Mucosa of descending colon (tissue), 3 donors: ENCODE measurements around the gene PAPPA2. TPM values are rescaled to one million over a fixed set of nuclear protein-coding genes. Genes with fewer than 3 reads are reported as not detected.

ENCODE experiments used
- ATAC-seq: fragments of 200-7000 bp; cut with Tn5 transposase; one replicate; pipeline ENCODE4 v1.9.1; 2020; ENCODE audit warnings: mild to moderate bottlenecking, moderate library complexity
- DNase-seq, 3 donors: peaks; one replicate each; pipeline ENCODE4 v3.0.0-alpha.2; 2020
- H3K36me3 ChIP-seq: fragments of 200-600 bp; one replicate; pipeline ENCODE4 v1.8.0; 2021; ENCODE audit warnings: low read depth, mild to moderate bottlenecking
- H3K4me1 ChIP-seq: fragments of 200-600 bp; one replicate; pipeline ENCODE4 v1.8.0; 2021; ENCODE audit warnings: low read depth, mild to moderate bottlenecking
- H3K4me3 ChIP-seq: fragments of 200-600 bp; one replicate; pipeline ENCODE4 v1.8.0; 2021; ENCODE audit warnings: mild to moderate bottlenecking
- H3K9me3 ChIP-seq: fragments of 200-600 bp; one replicate; pipeline ENCODE4 v1.8.0; 2021; ENCODE audit warnings: mild to moderate bottlenecking
- intact Hi-C, 2 donors: fragments of 100-400 bp; cut with DNase I in 1 of 2; cut with micrococcal nuclease in 1 of 2; formaldehyde crosslinking; loops; one replicate each; pipeline versions ENCODE4 v1.11.0 to v1.11.1; 2022; cut with DNase I, micrococcal nuclease
- total RNA-seq, 3 donors: library from RNA; stranded (reverse); fragmentation: NEBNext Ultra II Directional in 2 of 3; extraction: Animal tissue kit (Norgen Biotek cat#: 25700) in 2 of 3; gene quantifications; one replicate each; pipeline versions ENCODE4 v1.2.1 to v1.2.4, GENCODE V29; 2021 to 2023
- TF ChIP-seq, protein P1 (sequence below): fragments of 200-600 bp; IDR thresholded peaks from one replicate; pipeline ENCODE4 v1.8.0; 2022; ENCODE audit warnings: antibody characterized with exemption, mild to moderate bottlenecking
- donor health status: DM: no; HTN: no; CAD: no; lungs with moderate emphysema.
- donor health status: DM: no; HTN: no; CAD: no.
- donor health status: DM: no; HTN: yes; CAD: no.

The PAPPA2 gene
- total RNA-seq, 3 donors from 2014 or later, result 1.0 to 5.1 (median 1.1) TPM

- Histone ChIP-seq H3K36me3 (no peaks in the 10 kb centered on the region), H3K4me3 (no peak overlapping the region), H3K9me3 (no peaks in the 10 kb centered on the region), H3K4me1 (no peaks in the 10 kb centered on the region)
- ATAC-seq (no peak), DNase-seq (no peak)
- intact Hi-C loops, result no loop called here
- TF ChIP-seq, protein P1, sequence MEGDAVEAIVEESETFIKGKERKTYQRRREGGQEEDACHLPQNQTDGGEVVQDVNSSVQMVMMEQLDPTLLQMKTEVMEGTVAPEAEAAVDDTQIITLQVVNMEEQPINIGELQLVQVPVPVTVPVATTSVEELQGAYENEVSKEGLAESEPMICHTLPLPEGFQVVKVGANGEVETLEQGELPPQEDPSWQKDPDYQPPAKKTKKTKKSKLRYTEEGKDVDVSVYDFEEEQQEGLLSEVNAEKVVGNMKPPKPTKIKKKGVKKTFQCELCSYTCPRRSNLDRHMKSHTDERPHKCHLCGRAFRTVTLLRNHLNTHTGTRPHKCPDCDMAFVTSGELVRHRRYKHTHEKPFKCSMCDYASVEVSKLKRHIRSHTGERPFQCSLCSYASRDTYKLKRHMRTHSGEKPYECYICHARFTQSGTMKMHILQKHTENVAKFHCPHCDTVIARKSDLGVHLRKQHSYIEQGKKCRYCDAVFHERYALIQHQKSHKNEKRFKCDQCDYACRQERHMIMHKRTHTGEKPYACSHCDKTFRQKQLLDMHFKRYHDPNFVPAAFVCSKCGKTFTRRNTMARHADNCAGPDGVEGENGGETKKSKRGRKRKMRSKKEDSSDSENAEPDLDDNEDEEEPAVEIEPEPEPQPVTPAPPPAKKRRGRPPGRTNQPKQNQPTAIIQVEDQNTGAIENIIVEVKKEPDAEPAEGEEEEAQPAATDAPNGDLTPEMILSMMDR, result no peak
These were observed 395.5 kb downstream of the PAPPA2 start for GRCh38 chr1:176858433-176858916.

DNA sequence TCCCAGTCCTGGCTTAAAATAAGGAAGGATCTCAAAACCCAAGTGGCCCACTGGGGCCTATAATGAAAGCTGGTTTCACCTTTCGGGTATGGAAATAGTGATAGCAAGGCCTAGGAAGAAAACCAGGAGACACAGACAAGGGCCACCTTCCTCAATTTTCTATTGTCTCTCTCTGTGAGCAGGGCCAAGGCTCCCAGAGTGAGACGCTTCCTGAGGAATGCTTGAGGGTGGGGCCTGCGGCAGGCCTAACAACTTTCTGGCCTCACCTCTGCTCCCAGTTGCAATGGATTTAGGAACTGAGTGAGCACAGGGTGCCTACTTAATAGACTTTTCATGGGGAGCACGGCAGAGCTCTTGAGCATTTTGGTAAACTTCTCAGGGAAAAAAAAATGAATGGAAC, 400.6 kb downstream of the PAPPA2 start:
- Histone ChIP-seq H3K36me3 (no peaks in the 10 kb centered on the region), H3K4me3 (no peak overlapping the region), H3K4me1 (no peaks in the 10 kb centered on the region), H3K9me3 (no peaks in the 10 kb centered on the region)
- ATAC-seq (no peak), DNase-seq (no peak)
- TF ChIP-seq, protein P1, result no peak
- intact Hi-C loops, result no loop called here

- no peak for DNase-seq
- intact Hi-C loops, result no loop called here
- no peaks in the 10 kb centered on the region for H3K4me1 ChIP-seq
- H3K9me3 ChIP-seq, result no peaks in the 10 kb centered on the region
- no peak overlapping the region for H3K4me3 ChIP-seq
- no peak for ATAC-seq
- no peaks in the 10 kb centered on the region for H3K36me3 ChIP-seq
- TF ChIP-seq, protein P1, result no peak
These were observed 401.2 kb downstream of the PAPPA2 start for GRCh38 chr1:176864211-176864610.

GRCh38 chr1:176866011-176866714, 403.2 kb downstream of the PAPPA2 start:
- ATAC-seq, result no peak

DNA sequence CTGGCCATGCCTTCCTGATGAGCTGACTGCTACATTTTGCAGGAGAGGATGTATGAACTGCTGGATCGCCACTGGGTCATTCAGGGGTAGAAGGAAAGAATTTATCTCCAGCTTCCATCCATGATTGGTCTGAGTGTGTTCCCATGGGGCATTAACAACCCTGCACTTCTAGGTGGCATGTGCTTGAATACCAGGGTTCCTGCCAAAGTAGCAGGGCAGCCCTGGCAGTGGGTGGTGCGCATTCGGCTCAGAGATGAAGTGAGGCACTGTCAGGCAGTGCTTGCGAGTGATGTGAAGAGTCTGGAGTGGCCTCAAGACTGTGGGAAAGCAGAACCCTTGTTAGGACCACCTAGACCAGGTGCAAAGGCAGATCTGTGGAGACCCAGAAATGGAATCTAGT, 406.6 kb downstream of the PAPPA2 start:
- intact Hi-C loops, result no loop called here
- no peak overlapping the region for H3K4me3 ChIP-seq
- ATAC-seq (no peak), DNase-seq (no peak)
- no peaks in the 10 kb centered on the region for H3K4me1 ChIP-seq
- TF ChIP-seq, protein P1, result no peak
- H3K9me3 ChIP-seq, result no peaks in the 10 kb centered on the region
- no peaks in the 10 kb centered on the region for H3K36me3 ChIP-seq

More at GRCh38 chr1:176866011-176866714, 403.2 kb downstream of the PAPPA2 start:
- TF ChIP-seq, protein P1, result no peak
- no peaks in the 10 kb centered on the region for H3K9me3 ChIP-seq
- no peak overlapping the region for H3K4me3 ChIP-seq
- no peaks in the 10 kb centered on the region for H3K36me3 ChIP-seq
- no peaks in the 10 kb centered on the region for H3K4me1 ChIP-seq
- intact Hi-C loops, result no loop called here
- no peak for DNase-seq
